Upper lobe of left lung (tissue), 4 donors: ENCODE data around the gene SPATA6L.

Source experiments
- POLR2AphosphoS5 ChIP-seq, 2 donors: sonication (generic); formaldehyde crosslinking; IDR thresholded peaks; one replicate each; pipeline ENCODE4 v1.5.1; 2017; ENCODE audit warnings: antibody characterized with exemption in 2 of 2
- TF ChIP-seq, protein P1 (sequence below), 6 experiments: fragments of 450-650 bp in 4 of 6; fragments of 200-600 bp in 2 of 6; sonication (generic) in 2 of 6; IDR thresholded peaks; one replicate each; pipeline ENCODE4 v1.5.1; 2016 to 2019; ENCODE audit warnings: antibody characterized with exemption in 6 of 6

DNA sequence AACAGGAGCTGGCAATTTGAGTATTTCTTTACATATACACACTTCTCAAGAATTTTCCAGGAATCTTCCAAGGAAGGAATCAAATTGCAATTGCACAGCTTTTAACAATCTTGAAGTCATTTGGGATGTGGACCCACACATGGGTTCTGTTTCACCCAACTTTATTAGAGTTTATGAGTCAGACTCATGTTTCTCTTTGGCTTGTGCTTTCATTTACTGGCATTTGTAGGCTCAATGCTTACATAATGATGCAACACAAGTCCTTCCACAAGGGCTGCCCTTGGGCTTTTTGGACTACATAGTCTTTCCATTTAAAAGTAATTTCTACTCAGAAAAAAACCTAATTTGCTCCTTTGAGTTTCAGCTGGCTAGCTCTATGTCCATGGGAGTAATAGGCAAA, 8.5 kb upstream of the SPATA6L start:
- TF ChIP-seq POLR2AphosphoS5 (IDR thresholded peaks at IDR 0.05): no peak
- TF ChIP-seq, protein P1, sequence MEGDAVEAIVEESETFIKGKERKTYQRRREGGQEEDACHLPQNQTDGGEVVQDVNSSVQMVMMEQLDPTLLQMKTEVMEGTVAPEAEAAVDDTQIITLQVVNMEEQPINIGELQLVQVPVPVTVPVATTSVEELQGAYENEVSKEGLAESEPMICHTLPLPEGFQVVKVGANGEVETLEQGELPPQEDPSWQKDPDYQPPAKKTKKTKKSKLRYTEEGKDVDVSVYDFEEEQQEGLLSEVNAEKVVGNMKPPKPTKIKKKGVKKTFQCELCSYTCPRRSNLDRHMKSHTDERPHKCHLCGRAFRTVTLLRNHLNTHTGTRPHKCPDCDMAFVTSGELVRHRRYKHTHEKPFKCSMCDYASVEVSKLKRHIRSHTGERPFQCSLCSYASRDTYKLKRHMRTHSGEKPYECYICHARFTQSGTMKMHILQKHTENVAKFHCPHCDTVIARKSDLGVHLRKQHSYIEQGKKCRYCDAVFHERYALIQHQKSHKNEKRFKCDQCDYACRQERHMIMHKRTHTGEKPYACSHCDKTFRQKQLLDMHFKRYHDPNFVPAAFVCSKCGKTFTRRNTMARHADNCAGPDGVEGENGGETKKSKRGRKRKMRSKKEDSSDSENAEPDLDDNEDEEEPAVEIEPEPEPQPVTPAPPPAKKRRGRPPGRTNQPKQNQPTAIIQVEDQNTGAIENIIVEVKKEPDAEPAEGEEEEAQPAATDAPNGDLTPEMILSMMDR (IDR thresholded peaks at IDR 0.05): no peak
